Measurements from ENCODE around the gene MAPKAPK3. TPM values are rescaled to one million over a fixed set of nuclear protein-coding genes. Genes with fewer than 3 reads are reported as not detected.

Gene MAPKAPK3
- total and polyA plus RNA-seq, 9 donors: 15.8 to 44.7 (median 29.3) TPM

- Histone ChIP-seq H3K9me3 (no peaks in the 10 kb centered on the region), H3K36me3 (no peaks in the 10 kb centered on the region), H3K4me3 (no peak overlapping the region), H3K4me1 (ENCODE audit: insufficient read depth) (peaks cover 4% of the 10 kb centered on the region), H3K27ac (no peak overlapping the region), H3K27me3 (no peaks in the 10 kb centered on the region)
- DNase-seq: no peak
- TF ChIP-seq EP300 (IDR thresholded peaks at IDR 0.05): no peak
- no peak for TF ChIP-seq POLR2A (IDR thresholded peaks at IDR 0.05)
- TF ChIP-seq CTCF (IDR thresholded peaks at IDR 0.05): no peak
- intact Hi-C loops (cut with DNase I): no loop called here
- WGBS, 3 donors: 50 to 63% (median 58%) methylated on average over 5 of the region's 5 CpGs
These were observed 15.5 kb downstream of the MAPKAPK3 start for GRCh38 chr3:50632450-50632849.

GRCh38 chr3:50633230-50633790 is 16.4 kb downstream of the MAPKAPK3 start:
- Histone ChIP-seq H3K4me3 (no peak overlapping the region), H3K27ac (no peak overlapping the region), H3K36me3 (no peaks in the 10 kb centered on the region), H3K9me3 (no peaks in the 10 kb centered on the region), H3K4me1 (ENCODE audit: insufficient read depth) (peaks cover 4% of the 10 kb centered on the region), H3K27me3 (no peaks in the 10 kb centered on the region)
- DNase-seq: no peak
- intact Hi-C loops (cut with DNase I): no loop called here
- TF ChIP-seq CTCF (IDR thresholded peaks at IDR 0.05) (no peak), POLR2A (IDR thresholded peaks at IDR 0.05) (no peak)
- 61 to 76% (median 64%) methylated on average over 5 of the region's 5 CpGs for WGBS, 3 donors

GRCh38 chr3:50635066-50635465 is 18.1 kb downstream of the MAPKAPK3 start:
- H3K9me3 ChIP-seq: no peaks in the 10 kb centered on the region
- no peaks in the 10 kb centered on the region for H3K36me3 ChIP-seq
- H3K4me1 ChIP-seq (ENCODE audit: insufficient read depth): peaks cover 4% of the 10 kb centered on the region
- no peaks in the 10 kb centered on the region for H3K27me3 ChIP-seq
- no peak overlapping the region for H3K27ac ChIP-seq
- no peak for TF ChIP-seq POLR2A (IDR thresholded peaks at IDR 0.05)
- no peak for TF ChIP-seq CTCF (IDR thresholded peaks at IDR 0.05)
- TF ChIP-seq EP300 (IDR thresholded peaks at IDR 0.05): no peak
- intact Hi-C loops (cut with DNase I): no loop called here
- no peak for DNase-seq
- no peak overlapping the region for H3K4me3 ChIP-seq

GRCh38 chr3:50637011-50637410 is 20.1 kb downstream of the MAPKAPK3 start:
- intact Hi-C loops (cut with DNase I): no loop called here
- TF ChIP-seq CTCF (IDR thresholded peaks at IDR 0.05): no peak
- no peak for TF ChIP-seq POLR2A (IDR thresholded peaks at IDR 0.05)
- no peak for TF ChIP-seq EP300 (IDR thresholded peaks at IDR 0.05)
- no peak for DNase-seq

More at GRCh38 chr3:50637011-50637410, 20.1 kb downstream of the MAPKAPK3 start:
- Histone ChIP-seq H3K27me3 (no peaks in the 10 kb centered on the region), H3K9me3 (no peaks in the 10 kb centered on the region), H3K36me3 (no peaks in the 10 kb centered on the region), H3K4me1 (ENCODE audit: insufficient read depth) (peaks cover 4% of the 10 kb centered on the region), H3K27ac (no peak overlapping the region), H3K4me3 (no peak overlapping the region)
- WGBS, 3 donors: 81 to 92% (median 89%) methylated on average over 4 of the region's 4 CpGs

All from ovary (tissue), 9 donors.